Bronchial epithelial cell (primary cell): ENCODE results near the gene RNF220. TPM values are rescaled to one million over a fixed set of nuclear protein-coding genes. Genes with fewer than 3 reads are reported as not detected.

Experiments
- DNase-seq: peaks from one replicate; pipeline ENCODE4 v3.0.0-alpha.2; 2010; ENCODE audit warnings: low read depth
- FAIRE-seq: peaks from 2 replicates; lab custom pipeline; 2011; peaks lifted over from hg19 to GRCh38; lab: Jason Lieb, UNC
- H3K27me3 ChIP-seq: 2 replicates; pipeline ENCODE4 v1.5.1; 2011; ENCODE audit warnings: low read length; ENCODE audit not compliant: control insufficient read depth, insufficient read depth
- H3K36me3 ChIP-seq: 2 replicates; pipeline ENCODE4 v1.5.1; 2011; ENCODE audit warnings: low read length; ENCODE audit not compliant: control insufficient read depth, insufficient read depth
- H3K4me3 ChIP-seq: 2 replicates; pipeline ENCODE4 v1.5.1; 2011; ENCODE audit warnings: mild to moderate bottlenecking, low read depth, low read length, control low read depth
- total RNA-seq: library from RNA; depleted of rRNA; stranded (reverse); fragments of >200 nt; gene quantifications from 2 replicates; pipeline ENCODE4 v1.2.1, GENCODE V29; 2014
- TF ChIP-seq, protein P1 (sequence below): IDR thresholded peaks from 2 replicates; pipeline ENCODE4 v1.5.1; 2011; ENCODE audit warnings: mild to moderate bottlenecking, moderate library complexity, low read length, control low read depth, inconsistent platforms; ENCODE audit not compliant: insufficient read depth, severe bottlenecking

Gene RNF220
- total RNA-seq, 1 donor from 2014 or later = 94.5 TPM

DNA sequence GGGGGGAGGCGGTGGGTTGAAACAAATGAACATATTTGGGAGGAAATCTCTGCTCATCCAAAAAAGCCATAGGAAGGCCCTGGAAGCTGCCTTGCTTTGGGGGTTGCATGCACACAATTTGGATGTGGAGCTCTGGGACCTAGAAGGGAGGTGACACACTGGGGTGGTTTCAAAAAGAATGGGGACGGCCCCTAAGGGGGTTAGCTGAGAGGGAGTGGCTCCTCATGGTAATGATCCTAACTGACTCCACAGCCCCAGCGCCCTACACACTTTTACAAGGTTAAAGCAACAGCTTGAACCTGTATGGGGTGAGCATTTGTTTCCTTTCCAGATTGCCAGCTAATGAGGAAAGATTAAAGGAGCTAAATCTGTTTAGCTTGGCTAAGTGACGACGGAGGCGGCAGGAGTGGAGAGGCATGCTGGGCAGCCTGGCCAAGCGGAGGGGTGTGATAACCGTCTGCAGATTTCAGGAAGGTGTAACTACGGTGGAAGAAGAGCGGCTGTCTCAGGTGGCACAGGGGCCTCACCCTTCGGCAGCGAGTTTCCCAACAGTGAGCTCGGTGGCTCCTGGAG, 107.3 kb downstream of the RNF220 start:
- Histone ChIP-seq H3K36me3 (no peaks in the 10 kb centered on the region), H3K4me3 (no peak overlapping the region), H3K27me3 (peaks cover 2% of the 10 kb centered on the region)
- DNase-seq (no peak), FAIRE-seq (no peak)
- TF ChIP-seq, protein P1, sequence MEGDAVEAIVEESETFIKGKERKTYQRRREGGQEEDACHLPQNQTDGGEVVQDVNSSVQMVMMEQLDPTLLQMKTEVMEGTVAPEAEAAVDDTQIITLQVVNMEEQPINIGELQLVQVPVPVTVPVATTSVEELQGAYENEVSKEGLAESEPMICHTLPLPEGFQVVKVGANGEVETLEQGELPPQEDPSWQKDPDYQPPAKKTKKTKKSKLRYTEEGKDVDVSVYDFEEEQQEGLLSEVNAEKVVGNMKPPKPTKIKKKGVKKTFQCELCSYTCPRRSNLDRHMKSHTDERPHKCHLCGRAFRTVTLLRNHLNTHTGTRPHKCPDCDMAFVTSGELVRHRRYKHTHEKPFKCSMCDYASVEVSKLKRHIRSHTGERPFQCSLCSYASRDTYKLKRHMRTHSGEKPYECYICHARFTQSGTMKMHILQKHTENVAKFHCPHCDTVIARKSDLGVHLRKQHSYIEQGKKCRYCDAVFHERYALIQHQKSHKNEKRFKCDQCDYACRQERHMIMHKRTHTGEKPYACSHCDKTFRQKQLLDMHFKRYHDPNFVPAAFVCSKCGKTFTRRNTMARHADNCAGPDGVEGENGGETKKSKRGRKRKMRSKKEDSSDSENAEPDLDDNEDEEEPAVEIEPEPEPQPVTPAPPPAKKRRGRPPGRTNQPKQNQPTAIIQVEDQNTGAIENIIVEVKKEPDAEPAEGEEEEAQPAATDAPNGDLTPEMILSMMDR = no peak

DNA sequence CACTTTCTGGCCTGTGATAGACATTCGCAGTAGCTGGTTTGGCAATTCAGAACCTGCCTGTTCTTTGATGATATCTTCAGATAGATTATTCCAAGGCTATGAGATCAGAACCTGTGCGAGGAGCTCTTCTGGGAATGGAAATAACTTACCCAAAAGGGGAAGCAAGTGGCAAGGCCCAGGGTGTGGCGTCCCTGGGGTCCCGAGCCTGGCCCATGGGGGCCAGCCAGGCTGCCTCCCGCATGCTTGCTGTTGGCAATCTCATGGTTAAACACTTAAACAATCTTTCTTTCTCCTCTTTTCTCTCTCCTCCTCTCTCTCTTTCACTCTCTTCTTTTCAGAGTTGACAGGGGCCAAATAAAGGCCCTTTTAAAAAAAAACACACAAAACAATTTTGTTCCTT, 108.1 kb downstream of the RNF220 start:
- Histone ChIP-seq H3K27me3 (no peaks in the 10 kb centered on the region), H3K36me3 (no peaks in the 10 kb centered on the region), H3K4me3 (no peak overlapping the region)
- DNase-seq (no peak), FAIRE-seq (no peak)
- TF ChIP-seq, protein P1 = no peak

DNA sequence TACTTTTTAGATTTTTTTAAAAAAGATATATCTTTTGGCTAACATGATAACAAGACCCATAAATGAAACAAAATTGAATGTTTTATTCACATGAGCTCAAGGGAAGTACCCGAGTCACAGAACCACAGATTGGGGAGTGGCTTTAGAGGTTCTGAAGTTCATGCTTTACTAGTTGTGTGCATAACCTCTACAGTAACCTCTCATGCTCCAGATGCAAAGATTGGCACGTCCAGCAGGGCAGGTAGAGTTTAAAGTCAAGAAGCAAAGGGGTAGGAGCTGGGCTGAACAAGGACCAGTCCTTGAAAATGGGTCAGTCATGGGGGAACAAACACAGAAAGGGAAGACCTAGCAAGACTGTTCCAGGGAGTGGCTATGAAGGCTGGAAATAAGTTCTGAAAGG, 109.6 kb downstream of the RNF220 start:
- peak; percentile 13 for FAIRE-seq
- H3K27me3 ChIP-seq = no peaks in the 10 kb centered on the region
- no peak for DNase-seq
- TF ChIP-seq, protein P1 = no peak
- no peak overlapping the region for H3K4me3 ChIP-seq
- H3K36me3 ChIP-seq = no peaks in the 10 kb centered on the region

DNA sequence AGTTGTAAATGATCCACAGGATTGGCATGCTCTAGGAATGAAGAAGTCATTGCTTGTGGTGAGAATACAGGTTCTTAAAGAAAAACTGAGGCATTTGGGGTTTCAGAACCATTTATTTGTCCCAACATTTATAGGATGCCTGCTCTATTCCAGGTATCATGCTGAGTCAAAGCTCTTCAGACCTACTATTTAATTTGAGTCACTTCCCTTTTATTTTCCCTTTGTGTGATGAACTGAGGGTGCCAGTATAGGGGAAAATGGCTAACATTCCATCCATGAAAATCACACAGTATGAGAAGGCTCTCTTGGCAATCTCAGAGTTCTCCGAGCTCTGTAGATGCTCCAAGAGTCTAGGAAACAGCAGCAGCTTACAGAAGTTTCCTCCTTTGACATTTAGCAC, 110.4 kb downstream of the RNF220 start:
- Histone ChIP-seq H3K4me3 (no peak overlapping the region), H3K27me3 (no peaks in the 10 kb centered on the region), H3K36me3 (no peaks in the 10 kb centered on the region)
- FAIRE-seq = peak; percentile 36
- peak; percentile 94 for DNase-seq
- TF ChIP-seq, protein P1 = no peak

DNA sequence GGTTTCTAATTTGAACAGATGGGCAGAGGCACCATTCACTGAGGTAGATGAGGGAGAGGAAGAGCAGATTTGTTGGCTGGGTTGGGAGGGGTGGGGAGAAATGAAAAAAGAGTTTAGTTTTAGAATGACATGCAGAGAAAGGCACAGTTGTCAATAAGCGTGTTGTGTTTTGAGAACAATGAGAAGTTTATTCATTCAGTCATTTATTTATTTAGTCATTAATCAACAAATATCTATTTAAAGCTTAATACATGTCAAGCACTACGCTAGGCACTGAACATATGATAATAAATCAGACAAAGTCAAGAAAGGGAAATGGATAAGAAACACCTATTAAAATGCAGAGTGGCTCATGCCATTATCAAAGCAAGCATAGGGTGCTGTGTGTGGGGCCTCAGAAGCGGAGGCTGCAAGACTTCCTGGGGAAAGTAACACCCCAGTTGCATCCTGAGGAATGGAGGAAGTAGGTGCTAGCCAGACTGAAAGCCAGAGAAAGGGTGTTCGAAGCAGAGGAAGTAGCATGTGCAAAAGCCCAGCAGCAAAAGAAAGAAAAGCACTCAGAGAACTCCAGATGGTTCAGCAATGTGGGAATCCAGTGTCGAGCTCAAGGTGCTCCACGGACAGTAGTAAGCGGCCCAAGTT, 114.1 kb downstream of the RNF220 start:
- no peaks in the 10 kb centered on the region for H3K27me3 ChIP-seq
- no peak overlapping the region for H3K4me3 ChIP-seq
- DNase-seq (no peak), FAIRE-seq (no peak)
- no peaks in the 10 kb centered on the region for H3K36me3 ChIP-seq
- TF ChIP-seq, protein P1 = no peak
